GM12891 (cell line): ENCODE results near the gene TMEM139.

Experiments used
- POLR2A ChIP-seq: IDR thresholded peaks from 2 replicates; pipeline ENCODE4 v1.6.1; 2011; ENCODE audit warnings: low read depth, low read length, control low read depth
- POLR2AphosphoS5 ChIP-seq: IDR thresholded peaks from 2 replicates; pipeline ENCODE4 v1.6.1; 2011; ENCODE audit warnings: low read depth, low read length, control low read depth
- TAF1 ChIP-seq: IDR thresholded peaks from 2 replicates; pipeline ENCODE4 v1.6.1; 2011; ENCODE audit warnings: low read depth, low read length, control low read depth

- TF ChIP-seq TAF1 (no peak), POLR2AphosphoS5 (no peak), POLR2A (no peak)
These were observed 37.4 kb upstream of the TMEM139 start for GRCh38 chr7:143247372-143247771.
